Neural cell (in vitro differentiated cells): ENCODE measurements around the gene TMEM19. TPM values are rescaled to one million over a fixed set of nuclear protein-coding genes. Genes with fewer than 3 reads are reported as not detected.

Experiments
- H2AFZ ChIP-seq: fragments of 200-600, 300-800 bp; sonication (generic), shearing (Covaris generic); 2 replicates; pipeline ENCODE4 v1.6.0; 2014; ENCODE audit warnings: low read depth, mild to moderate bottlenecking, antibody characterized with exemption, low read length, moderate library complexity
- H3F3A ChIP-seq: fragments of 200-600 bp; shearing (Covaris generic); 2 replicates; pipeline ENCODE4 v1.6.1; 2016; ENCODE audit warnings: mild to moderate bottlenecking, moderate library complexity, mixed read lengths, antibody characterized with exemption, low read length; ENCODE audit not compliant: insufficient read depth, poor library complexity, severe bottlenecking
- H3K27ac ChIP-seq: fragments of 200-600, 300-800 bp; sonication (generic), shearing (Covaris generic); 2 replicates; pipeline ENCODE4 v1.5.1; 2014; ENCODE audit warnings: mild to moderate bottlenecking, low read length, moderate library complexity
- H3K27me3 ChIP-seq: fragments of 300-800, 200-600 bp; sonication (generic), shearing (Covaris generic); 2 replicates; pipeline ENCODE4 v1.6.0; 2014; ENCODE audit warnings: mild to moderate bottlenecking, low read depth, low read length, moderate library complexity; ENCODE audit not compliant: insufficient read depth
- H3K36me3 ChIP-seq: fragments of 300-800, 200-600 bp; sonication (generic), shearing (Covaris generic); 2 replicates; pipeline ENCODE4 v1.5.1; 2014; ENCODE audit warnings: mild to moderate bottlenecking, antibody characterized with exemption, low read length, moderate library complexity; ENCODE audit not compliant: insufficient read depth
- H3K4me2 ChIP-seq: fragments of 300-800, 200-600 bp; sonication (generic), shearing (Covaris generic); 2 replicates; pipeline ENCODE4 v1.6.0; 2014; ENCODE audit warnings: mild to moderate bottlenecking, low read length
- H3K4me3 ChIP-seq: fragments of 300-800, 200-600 bp; sonication (generic), shearing (Covaris generic); 2 replicates; pipeline ENCODE4 v1.5.1; 2014; ENCODE audit warnings: mild to moderate bottlenecking, low read length, moderate library complexity
- H3K79me2 ChIP-seq: fragments of 200-600 bp; shearing (Covaris generic); replicated peaks from 2 replicates; pipeline ENCODE4 v1.6.0; 2014; ENCODE audit warnings: mild to moderate bottlenecking, low read length, moderate library complexity; ENCODE audit not compliant: insufficient read depth
- H3K9ac ChIP-seq: fragments of 300-800, 200-600 bp; sonication (generic), shearing (Covaris generic); 2 replicates; pipeline ENCODE4 v1.6.1; 2016; ENCODE audit warnings: mild to moderate bottlenecking, low read length, mixed read lengths
- H3K9me2 ChIP-seq: fragments of 200-600 bp; shearing (Covaris generic); 2 replicates; pipeline ENCODE4 v1.6.1; 2016; ENCODE audit warnings: mild to moderate bottlenecking, low read length, mixed read lengths; ENCODE audit not compliant: insufficient read depth
- H3K9me3 ChIP-seq: fragments of 200-600, 300-800 bp; sonication (generic), shearing (Covaris generic); 2 replicates; pipeline ENCODE4 v1.6.1; 2016; ENCODE audit warnings: mild to moderate bottlenecking, mixed run types, low read length, moderate library complexity, mixed read lengths
- H4K20me1 ChIP-seq: fragments of 200-600 bp; shearing (Covaris generic); 2 replicates; pipeline ENCODE4 v1.6.1; 2016; ENCODE audit warnings: mild to moderate bottlenecking, mixed run types; ENCODE audit not compliant: insufficient read depth
- EP300 ChIP-seq: fragments of 450-650 bp; conservative IDR thresholded peaks from 2 replicates; pipeline ENCODE4 v1.6.1; 2014; ENCODE audit warnings: antibody characterized with exemption, mild to moderate bottlenecking, moderate library complexity; ENCODE audit not compliant: poor library complexity, severe bottlenecking
- EZH2 ChIP-seq: fragments of 200-600, 300-800 bp; shearing (Covaris generic), sonication (generic); IDR thresholded peaks from 2 replicates; pipeline ENCODE4 v1.6.1; 2014; ENCODE audit warnings: antibody characterized with exemption, low read length, borderline replicate concordance, mild to moderate bottlenecking; ENCODE audit not compliant: insufficient read depth, poor library complexity, severe bottlenecking
- MXI1 ChIP-seq: fragments of 450-650 bp; conservative IDR thresholded peaks from 2 replicates; pipeline ENCODE4 v1.6.1; 2014; ENCODE audit warnings: antibody characterized with exemption, mild to moderate bottlenecking; ENCODE audit not compliant: poor library complexity, severe bottlenecking
- POLR2AphosphoS5 ChIP-seq: IDR thresholded peaks from 2 replicates; pipeline ENCODE4 v1.6.1; 2012
- RAD21 ChIP-seq: fragments of 450-650 bp; conservative IDR thresholded peaks from 2 replicates; pipeline ENCODE4 v1.6.1; 2014; ENCODE audit warnings: antibody characterized with exemption, mild to moderate bottlenecking, moderate library complexity
- SMC3 ChIP-seq: fragments of 450-650 bp; conservative IDR thresholded peaks from 2 replicates; pipeline ENCODE4 v1.6.1; 2014; ENCODE audit warnings: antibody characterized with exemption, mild to moderate bottlenecking, moderate library complexity; ENCODE audit not compliant: poor library complexity
- TAF1 ChIP-seq: IDR thresholded peaks from 2 replicates; pipeline ENCODE4 v1.6.1; 2012; ENCODE audit warnings: low read depth
- polyA plus RNA-seq: library from polyadenylated mRNA; depleted of rRNA; stranded (reverse); fragments of >200 nt; gene quantifications from 2 replicates; pipeline ENCODE4 v1.2.3, GENCODE V29; 2014
- TF ChIP-seq, protein P1 (sequence below): fragments of 450-650 bp; IDR thresholded peaks from 2 replicates; pipeline ENCODE4 v1.5.1; 2014; ENCODE audit warnings: antibody characterized with exemption, mild to moderate bottlenecking, moderate library complexity; ENCODE audit not compliant: poor library complexity, severe bottlenecking
- TF ChIP-seq, protein P2 (sequence below): IDR thresholded peaks from 2 replicates; pipeline ENCODE4 v1.6.1; 2012; ENCODE audit warnings: borderline replicate concordance

Gene TMEM19
- polyA plus RNA-seq, 1 donor from 2014 or later, result 24.2 TPM

DNA sequence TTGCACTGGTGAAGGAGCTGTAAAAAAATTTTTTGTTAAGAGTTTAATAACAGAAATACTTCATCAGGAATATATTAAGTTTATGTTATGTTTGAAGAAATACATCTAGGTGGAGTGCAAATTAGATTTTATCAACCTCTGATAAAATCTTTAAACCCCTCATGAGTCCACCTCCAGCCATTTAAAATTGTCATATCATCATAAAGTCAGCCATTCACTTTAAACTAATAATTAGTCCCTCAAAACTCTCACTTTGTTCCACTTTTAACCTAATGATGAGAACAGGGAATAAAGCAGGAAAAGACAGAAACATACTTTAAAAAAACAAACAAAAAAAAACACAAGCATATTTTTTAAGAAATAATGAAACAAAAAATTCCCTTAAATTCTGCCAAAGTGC, 47.4 kb upstream of the TMEM19 start:
- no peaks in the 10 kb centered on the region for H3K27me3 ChIP-seq
- no peaks in the 10 kb centered on the region for H3F3A ChIP-seq
- no peak overlapping the region for H2AFZ ChIP-seq
- TF ChIP-seq, protein P1, sequence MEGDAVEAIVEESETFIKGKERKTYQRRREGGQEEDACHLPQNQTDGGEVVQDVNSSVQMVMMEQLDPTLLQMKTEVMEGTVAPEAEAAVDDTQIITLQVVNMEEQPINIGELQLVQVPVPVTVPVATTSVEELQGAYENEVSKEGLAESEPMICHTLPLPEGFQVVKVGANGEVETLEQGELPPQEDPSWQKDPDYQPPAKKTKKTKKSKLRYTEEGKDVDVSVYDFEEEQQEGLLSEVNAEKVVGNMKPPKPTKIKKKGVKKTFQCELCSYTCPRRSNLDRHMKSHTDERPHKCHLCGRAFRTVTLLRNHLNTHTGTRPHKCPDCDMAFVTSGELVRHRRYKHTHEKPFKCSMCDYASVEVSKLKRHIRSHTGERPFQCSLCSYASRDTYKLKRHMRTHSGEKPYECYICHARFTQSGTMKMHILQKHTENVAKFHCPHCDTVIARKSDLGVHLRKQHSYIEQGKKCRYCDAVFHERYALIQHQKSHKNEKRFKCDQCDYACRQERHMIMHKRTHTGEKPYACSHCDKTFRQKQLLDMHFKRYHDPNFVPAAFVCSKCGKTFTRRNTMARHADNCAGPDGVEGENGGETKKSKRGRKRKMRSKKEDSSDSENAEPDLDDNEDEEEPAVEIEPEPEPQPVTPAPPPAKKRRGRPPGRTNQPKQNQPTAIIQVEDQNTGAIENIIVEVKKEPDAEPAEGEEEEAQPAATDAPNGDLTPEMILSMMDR, result no peak
- TF ChIP-seq, protein P2, sequence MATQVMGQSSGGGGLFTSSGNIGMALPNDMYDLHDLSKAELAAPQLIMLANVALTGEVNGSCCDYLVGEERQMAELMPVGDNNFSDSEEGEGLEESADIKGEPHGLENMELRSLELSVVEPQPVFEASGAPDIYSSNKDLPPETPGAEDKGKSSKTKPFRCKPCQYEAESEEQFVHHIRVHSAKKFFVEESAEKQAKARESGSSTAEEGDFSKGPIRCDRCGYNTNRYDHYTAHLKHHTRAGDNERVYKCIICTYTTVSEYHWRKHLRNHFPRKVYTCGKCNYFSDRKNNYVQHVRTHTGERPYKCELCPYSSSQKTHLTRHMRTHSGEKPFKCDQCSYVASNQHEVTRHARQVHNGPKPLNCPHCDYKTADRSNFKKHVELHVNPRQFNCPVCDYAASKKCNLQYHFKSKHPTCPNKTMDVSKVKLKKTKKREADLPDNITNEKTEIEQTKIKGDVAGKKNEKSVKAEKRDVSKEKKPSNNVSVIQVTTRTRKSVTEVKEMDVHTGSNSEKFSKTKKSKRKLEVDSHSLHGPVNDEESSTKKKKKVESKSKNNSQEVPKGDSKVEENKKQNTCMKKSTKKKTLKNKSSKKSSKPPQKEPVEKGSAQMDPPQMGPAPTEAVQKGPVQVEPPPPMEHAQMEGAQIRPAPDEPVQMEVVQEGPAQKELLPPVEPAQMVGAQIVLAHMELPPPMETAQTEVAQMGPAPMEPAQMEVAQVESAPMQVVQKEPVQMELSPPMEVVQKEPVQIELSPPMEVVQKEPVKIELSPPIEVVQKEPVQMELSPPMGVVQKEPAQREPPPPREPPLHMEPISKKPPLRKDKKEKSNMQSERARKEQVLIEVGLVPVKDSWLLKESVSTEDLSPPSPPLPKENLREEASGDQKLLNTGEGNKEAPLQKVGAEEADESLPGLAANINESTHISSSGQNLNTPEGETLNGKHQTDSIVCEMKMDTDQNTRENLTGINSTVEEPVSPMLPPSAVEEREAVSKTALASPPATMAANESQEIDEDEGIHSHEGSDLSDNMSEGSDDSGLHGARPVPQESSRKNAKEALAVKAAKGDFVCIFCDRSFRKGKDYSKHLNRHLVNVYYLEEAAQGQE, result no peak
- TF ChIP-seq EZH2 (no peak), TAF1 (no peak), POLR2AphosphoS5 (no peak), MXI1 (no peak), SMC3 (no peak), EP300 (no peak), RAD21 (no peak)
- peaks cover 13% of the 10 kb centered on the region for H3K36me3 ChIP-seq
- no peaks in the 10 kb centered on the region for H3K9me2 ChIP-seq
- H3K9ac ChIP-seq, result no peak overlapping the region
- no peak overlapping the region for H3K27ac ChIP-seq
- H4K20me1 ChIP-seq, result peaks cover 3% of the 10 kb centered on the region
- no peaks in the 10 kb centered on the region for H3K9me3 ChIP-seq
- no peak overlapping the region for H3K4me3 ChIP-seq
- H3K79me2 ChIP-seq, result no peaks in the 10 kb centered on the region
- H3K4me2 ChIP-seq, result no peak overlapping the region

DNA sequence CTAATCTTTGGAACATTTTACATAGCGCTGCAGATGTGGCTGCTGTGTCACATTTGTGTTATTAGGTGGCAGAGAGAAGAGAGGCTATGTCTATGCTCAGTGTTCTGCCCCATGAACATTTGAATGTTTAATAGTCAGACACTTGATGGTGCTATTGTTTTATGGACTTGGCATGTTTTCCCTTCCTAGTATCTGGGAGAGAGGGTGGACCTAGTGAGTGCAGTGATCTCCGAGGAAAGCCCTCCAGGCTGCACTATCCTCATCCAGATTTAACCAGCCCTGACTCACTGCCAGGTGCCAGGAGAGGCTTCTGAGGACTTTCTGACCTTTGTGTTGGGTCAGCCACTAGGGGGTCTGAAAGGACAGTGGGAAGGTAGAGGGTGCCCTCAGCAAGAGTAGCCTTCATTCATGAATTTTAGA, 46.5 kb upstream of the TMEM19 start:
- Histone ChIP-seq H3K27ac (no peak overlapping the region), H4K20me1 (peaks cover 3% of the 10 kb centered on the region)

More for the DNA sequence above, 46.5 kb upstream of the TMEM19 start:
- no peaks in the 10 kb centered on the region for H3K9me2 ChIP-seq
- H3K36me3 ChIP-seq, result peaks cover 15% of the 10 kb centered on the region
- H3K9me3 ChIP-seq, result no peaks in the 10 kb centered on the region
- H3K79me2 ChIP-seq, result no peaks in the 10 kb centered on the region
- H3K27me3 ChIP-seq, result no peaks in the 10 kb centered on the region
- no peak overlapping the region for H3K4me2 ChIP-seq
- TF ChIP-seq, protein P1, result no peak
- TF ChIP-seq EZH2, result no peak
- no peak for TF ChIP-seq TAF1
- TF ChIP-seq, protein P2, result no peak
- TF ChIP-seq MXI1, result no peak
- TF ChIP-seq POLR2AphosphoS5, result no peak
- no peak for TF ChIP-seq EP300
- TF ChIP-seq RAD21, result no peak
- TF ChIP-seq SMC3, result no peak
- H3F3A ChIP-seq, result no peaks in the 10 kb centered on the region
- H3K4me3 ChIP-seq, result no peak overlapping the region
- H2AFZ ChIP-seq, result no peak overlapping the region
- no peak overlapping the region for H3K9ac ChIP-seq
